ENCODE data around the gene LZTFL1.

Gene LZTFL1

GRCh38 chr3:45787551-45787950, 54.4 kb downstream of the LZTFL1 start:
- TF ChIP-seq TEAD4 (IDR thresholded peaks at IDR 0.05) (no peak), REST (IDR thresholded peaks at IDR 0.05; ENCODE audit: low read depth) (no peak), MAX (IDR thresholded peaks at IDR 0.05) (no peak), TAF1 (IDR thresholded peaks at IDR 0.05; ENCODE audit: low read depth) (no peak), EP300 (IDR thresholded peaks at IDR 0.05; ENCODE audit: borderline replicate concordance) (no peak), ZBTB7A (IDR thresholded peaks at IDR 0.05; ENCODE audit: low read depth) (no peak), TCF12 (IDR thresholded peaks at IDR 0.05; ENCODE audit: low read depth) (no peak), EGR1 (IDR thresholded peaks at IDR 0.05) (no peak), CREB1 (IDR thresholded peaks at IDR 0.05; ENCODE audit: low read depth) (no peak), YY1 (IDR thresholded peaks at IDR 0.05; ENCODE audit: low read depth) (no peak), NFIC (IDR thresholded peaks at IDR 0.05) (no peak)

GRCh38 chr3:45786801-45787495, 55.0 kb downstream of the LZTFL1 start:
- TF ChIP-seq FOXM1 (IDR thresholded peaks at IDR 0.05; ENCODE audit: borderline replicate concordance, low read depth): no peak
- TF ChIP-seq MAX (IDR thresholded peaks at IDR 0.05): no peak
- TF ChIP-seq YY1 (IDR thresholded peaks at IDR 0.05; ENCODE audit: low read depth): no peak
- TF ChIP-seq CREB1 (IDR thresholded peaks at IDR 0.05; ENCODE audit: low read depth): no peak
- TF ChIP-seq USF1 (IDR thresholded peaks at IDR 0.05): no peak
- TF ChIP-seq CEBPB (IDR thresholded peaks at IDR 0.05): no peak
- no peak for TF ChIP-seq ZBTB7A (IDR thresholded peaks at IDR 0.05; ENCODE audit: low read depth)
- no peak for TF ChIP-seq NFIC (IDR thresholded peaks at IDR 0.05)
- TF ChIP-seq RAD21 (IDR thresholded peaks at IDR 0.05; ENCODE audit: low read depth): no peak
- TF ChIP-seq EP300 (IDR thresholded peaks at IDR 0.05; ENCODE audit: borderline replicate concordance): no peak
- no peak for TF ChIP-seq TCF12 (IDR thresholded peaks at IDR 0.05; ENCODE audit: low read depth)
- TF ChIP-seq EGR1 (IDR thresholded peaks at IDR 0.05): no peak
- no peak for TF ChIP-seq REST (IDR thresholded peaks at IDR 0.05; ENCODE audit: low read depth)
- no peak for TF ChIP-seq TAF1 (IDR thresholded peaks at IDR 0.05; ENCODE audit: low read depth)
- no peak for TF ChIP-seq TEAD4 (IDR thresholded peaks at IDR 0.05)

- TF ChIP-seq TEAD4 (IDR thresholded peaks at IDR 0.05) (no peak), ZBTB7A (IDR thresholded peaks at IDR 0.05; ENCODE audit: low read depth) (no peak)
Measured at GRCh38 chr3:45785605-45786150, 56.2 kb downstream of the LZTFL1 start.

GRCh38 chr3:45783667-45784066, 58.3 kb downstream of the LZTFL1 start:
- TF ChIP-seq REST (IDR thresholded peaks at IDR 0.05; ENCODE audit: low read depth) (no peak), RAD21 (IDR thresholded peaks at IDR 0.05; ENCODE audit: low read depth) (peak; percentile 35)

- TF ChIP-seq NFIC (IDR thresholded peaks at IDR 0.05) (no peak), YY1 (IDR thresholded peaks at IDR 0.05; ENCODE audit: low read depth) (no peak), CREB1 (IDR thresholded peaks at IDR 0.05; ENCODE audit: low read depth) (no peak), USF1 (IDR thresholded peaks at IDR 0.05) (no peak), REST (IDR thresholded peaks at IDR 0.05; ENCODE audit: low read depth) (no peak), ZBTB7A (IDR thresholded peaks at IDR 0.05; ENCODE audit: low read depth) (no peak), MAX (IDR thresholded peaks at IDR 0.05) (no peak)
Measured at GRCh38 chr3:45782381-45782780, 59.5 kb downstream of the LZTFL1 start.
